Common myeloid progenitor, CD34-positive (primary cell): ENCODE results near the gene ACAA2.

ENCODE experiments used
- CTCF ChIA-PET: fragments of 350-600 bp; sonication (Branson Sonifier 250); formaldehyde crosslinking; loops from one replicate; lab custom pipeline; 2021; ENCODE audit warnings: antibody characterized with exemption; lab: Charles Lee
- POLR2A ChIA-PET: fragments of 350-600 bp; sonication (Branson Sonifier 250); formaldehyde crosslinking; loops from one replicate; lab custom pipeline; 2021; ENCODE audit warnings: antibody characterized with exemption; lab: Charles Lee
- DNase-seq, 3 donors: peaks; one replicate each; pipeline versions ENCODE4 v3.0.0 to v3.0.0-alpha.2; 2013
- H3K27ac ChIP-seq, 2 experiments: 1 replicate in 1 of 2; 2 replicates in 1 of 2; pipeline ENCODE4 v1.7.0; 2013; ENCODE audit warnings: inconsistent platforms in 2 of 2, low read length in 2 of 2, mild to moderate bottlenecking in 2 of 2, low read depth in 1 of 2, moderate library complexity in 1 of 2; ENCODE audit not compliant: severe bottlenecking in 2 of 2, insufficient read depth in 1 of 2, poor library complexity in 1 of 2
- H3K27me3 ChIP-seq, 5 experiments: replicated peaks in 2 of 5; 1 replicate in 3 of 5; 2 replicates in 2 of 5; pipeline versions ENCODE4 v1.6.1 to v1.7.0; 2013; ENCODE audit warnings: low read length in 4 of 5, mild to moderate bottlenecking in 2 of 5, moderate library complexity in 2 of 5, inconsistent platforms in 1 of 5; ENCODE audit not compliant: insufficient read depth in 5 of 5, control insufficient read depth in 4 of 5
- H3K36me3 ChIP-seq, 4 experiments: 1 replicate in 2 of 4; 2 replicates in 2 of 4; pipeline versions ENCODE4 v1.6.1 to v1.7.0; 2013; ENCODE audit warnings: low read length in 3 of 4, control low read depth in 1 of 4, mild to moderate bottlenecking in 1 of 4; ENCODE audit not compliant: control insufficient read depth in 4 of 4, insufficient read depth in 4 of 4
- H3K4me1 ChIP-seq, 4 experiments: 1 replicate in 3 of 4; 2 replicates in 1 of 4; pipeline versions ENCODE4 v1.6.1 to v1.7.1; 2013; ENCODE audit warnings: low read length in 3 of 4, mild to moderate bottlenecking in 3 of 4, control low read depth in 1 of 4, inconsistent platforms in 1 of 4, moderate library complexity in 1 of 4; ENCODE audit not compliant: control insufficient read depth in 4 of 4, insufficient read depth in 4 of 4; ENCODE audit errors: control extremely low read depth in 1 of 4
- H3K4me3 ChIP-seq, 7 experiments: 1 replicate in 4 of 7; 2 replicates in 3 of 7; pipeline versions ENCODE4 v1.5.1 to v1.7.0; 2013; ENCODE audit warnings: mild to moderate bottlenecking in 7 of 7, low read length in 6 of 7, moderate library complexity in 6 of 7, inconsistent platforms in 2 of 7, low read depth in 2 of 7, control low read depth in 1 of 7; ENCODE audit not compliant: insufficient read depth in 4 of 7, control insufficient read depth in 1 of 7; ENCODE audit errors: extremely low read depth in 1 of 7
- H3K9me3 ChIP-seq, 5 experiments: 1 replicate in 4 of 5; 2 replicates in 1 of 5; pipeline versions ENCODE4 v1.6.1 to v1.7.1; 2013; ENCODE audit warnings: low read length in 4 of 5, mild to moderate bottlenecking in 2 of 5, inconsistent platforms in 1 of 5, low read depth in 1 of 5, moderate library complexity in 1 of 5; ENCODE audit not compliant: control insufficient read depth in 4 of 5, insufficient read depth in 2 of 5; ENCODE audit errors: control extremely low read depth in 1 of 5
- WGBS: methylation state at CpG from one replicate; pipeline ENCODE4 v1.1.5; 2013; ENCODE audit not compliant: insufficient coverage; 5-methylcytosine and 5-hydroxymethylcytosine counted together

Gene ACAA2

GRCh38 chr18:49850636-49851035 lies 37.3 kb upstream of the ACAA2 start:
- no peak overlapping the region for H3K4me3 ChIP-seq
- peaks cover 0 to 14% (median 4%) of the 10 kb centered on the region in 5 experiments for H3K27me3 ChIP-seq
- H3K36me3 ChIP-seq, result no peaks in the 10 kb centered on the region
- CTCF ChIA-PET, result interaction anchor here (4.0 kb wide), 1 partner anchor 11 kb away, joined by 17 read pairs; no protein-coding TSS in a partner anchor
- H3K4me1 ChIP-seq, result no peaks in the 10 kb centered on the region
- no peak for DNase-seq
- H3K9me3 ChIP-seq, result no peaks in the 10 kb centered on the region
- no peak overlapping the region for H3K27ac ChIP-seq
- POLR2A ChIA-PET, result no interaction called here
- WGBS, result 93% methylated on average over 8 of the region's 8 CpGs

GRCh38 chr18:49849331-49850217 lies 36.2 kb upstream of the ACAA2 start:
- CTCF ChIA-PET, result interaction anchor here (1.7 to 4.0 kb wide), 2 partner anchors 8 to 12 kb away, joined by 4 to 17 read pairs; no protein-coding TSS in a partner anchor

GRCh38 chr18:49848115-49848514 lies 34.8 kb upstream of the ACAA2 start:
- Histone ChIP-seq H3K9me3 (no peaks in the 10 kb centered on the region), H3K27me3 (peaks cover 0 to 14% (median 4%) of the 10 kb centered on the region in 5 experiments), H3K27ac (no peak overlapping the region), H3K36me3 (no peaks in the 10 kb centered on the region), H3K4me3 (no peak overlapping the region), H3K4me1 (no peaks in the 10 kb centered on the region)
- ChIA-PET POLR2A (no interaction called here), CTCF (interaction anchor here (1.7 kb wide), 1 partner anchor 10 kb away, joined by 4 read pairs; no protein-coding TSS in a partner anchor)
- no peak for DNase-seq
- 90% methylated on average over 3 of the region's 4 CpGs for WGBS

More at GRCh38 chr18:49849331-49850217, 36.2 kb upstream of the ACAA2 start:
- Histone ChIP-seq H3K36me3 (no peaks in the 10 kb centered on the region), H3K4me3 (no peak overlapping the region), H3K9me3 (no peaks in the 10 kb centered on the region), H3K27me3 (peaks cover 0 to 14% (median 4%) of the 10 kb centered on the region in 5 experiments), H3K4me1 (no peaks in the 10 kb centered on the region), H3K27ac (no peak overlapping the region)
- POLR2A ChIA-PET, result no interaction called here
- 70% methylated on average over 13 of the region's 14 CpGs for WGBS
- DNase-seq, result no peak

GRCh38 chr18:49847524-49847923 lies 34.2 kb upstream of the ACAA2 start:
- POLR2A ChIA-PET, result no interaction called here
- Histone ChIP-seq H3K4me1 (no peaks in the 10 kb centered on the region), H3K9me3 (no peaks in the 10 kb centered on the region), H3K27me3 (peaks cover 0 to 14% (median 4%) of the 10 kb centered on the region in 5 experiments), H3K4me3 (no peak overlapping the region), H3K27ac (no peak overlapping the region), H3K36me3 (no peaks in the 10 kb centered on the region)
- CTCF ChIA-PET, result no interaction called here
- DNase-seq, result no peak
- 91% methylated on average over 8 of the region's 8 CpGs for WGBS

- no peaks in the 10 kb centered on the region for H3K36me3 ChIP-seq
- ChIA-PET CTCF (no interaction called here), POLR2A (no interaction called here)
- H3K27me3 ChIP-seq, result peaks cover 0 to 14% (median 4%) of the 10 kb centered on the region in 5 experiments
- H3K4me1 ChIP-seq, result no peaks in the 10 kb centered on the region
- WGBS, result 88% methylated on average over 9 of the region's 10 CpGs
- no peak overlapping the region for H3K4me3 ChIP-seq
- no peak overlapping the region for H3K27ac ChIP-seq
- H3K9me3 ChIP-seq, result no peaks in the 10 kb centered on the region
- no peak for DNase-seq
Observed at GRCh38 chr18:49846718-49847470, 33.6 kb upstream of the ACAA2 start.

- peaks cover 0 to 14% (median 4%) of the 10 kb centered on the region in 5 experiments for H3K27me3 ChIP-seq
- no peaks in the 10 kb centered on the region for H3K36me3 ChIP-seq
- no peak overlapping the region for H3K4me3 ChIP-seq
- 90% methylated on average over 5 of the region's 5 CpGs for WGBS
- DNase-seq, result no peak
- no peak overlapping the region for H3K27ac ChIP-seq
- H3K4me1 ChIP-seq, result no peaks in the 10 kb centered on the region
- ChIA-PET POLR2A (no interaction called here), CTCF (no interaction called here)
- no peaks in the 10 kb centered on the region for H3K9me3 ChIP-seq
Observed at GRCh38 chr18:49846361-49846662, 33.0 kb upstream of the ACAA2 start.
